Calu3 (cell line): Measurements from ENCODE around the gene KREMEN2. TPM values are rescaled to one million over a fixed set of nuclear protein-coding genes. Genes with fewer than 3 reads are reported as not detected.

Source experiments
- BruUV-seq: library from RNA; stranded (reverse); fragments of 400-500 nt; replicated peaks from 2 replicates; lab custom pipeline; 2021; lab: Mats Ljungman, UMichigan
- CTCF ChIA-PET: fragments of 300-600 bp; sonication (Branson Sonifier 250); formaldehyde crosslinking; loops from one replicate; lab custom pipeline; 2022; ENCODE audit warnings: antibody characterized with exemption; lab: Charles Lee
- DNase-seq: peaks from one replicate; pipeline ENCODE4 v3.0.0; 2022
- H3K27ac Mint-ChIP-seq: one replicate; pipeline ENCODE4 v1.8.0; 2022; ENCODE audit warnings: mixed read lengths; ENCODE audit not compliant: unreplicated experiment
- H3K27me3 Mint-ChIP-seq: one replicate; pipeline ENCODE4 v1.8.0; 2022; ENCODE audit warnings: mixed read lengths; ENCODE audit not compliant: unreplicated experiment
- H3K36me3 Mint-ChIP-seq: one replicate; pipeline ENCODE4 v1.8.0; 2022; ENCODE audit warnings: mild to moderate bottlenecking, moderate library complexity, mixed read lengths; ENCODE audit not compliant: insufficient read depth, unreplicated experiment
- H3K4me1 Mint-ChIP-seq: one replicate; pipeline ENCODE4 v1.8.0; 2022; ENCODE audit warnings: mild to moderate bottlenecking, low read depth, mixed read lengths; ENCODE audit not compliant: unreplicated experiment
- H3K4me3 Mint-ChIP-seq: one replicate; pipeline ENCODE4 v1.8.0; 2022; ENCODE audit warnings: mild to moderate bottlenecking, low read depth, moderate library complexity, mixed read lengths; ENCODE audit not compliant: unreplicated experiment
- H3K9me3 Mint-ChIP-seq: one replicate; pipeline ENCODE4 v1.8.0; 2022; ENCODE audit warnings: low read depth, mixed read lengths; ENCODE audit not compliant: unreplicated experiment
- intact Hi-C: fragments of 100-400 bp; cut with micrococcal nuclease; formaldehyde crosslinking; loops from one replicate; pipeline ENCODE4 v1.10.0; 2022; ENCODE audit not compliant: unreplicated experiment
- total RNA-seq: library from RNA; stranded (reverse); gene quantifications from 2 replicates; pipeline ENCODE4 v1.2.3, GENCODE V29; 2022
- TF ChIP-seq, protein P1 (sequence below): fragments of 200-600 bp; IDR thresholded peaks from one replicate; pipeline ENCODE4 v1.8.0; 2022; ENCODE audit warnings: antibody characterized with exemption; ENCODE audit not compliant: unreplicated experiment

Gene KREMEN2
- total RNA-seq, 1 experiment from 2014 or later: not detected

DNA sequence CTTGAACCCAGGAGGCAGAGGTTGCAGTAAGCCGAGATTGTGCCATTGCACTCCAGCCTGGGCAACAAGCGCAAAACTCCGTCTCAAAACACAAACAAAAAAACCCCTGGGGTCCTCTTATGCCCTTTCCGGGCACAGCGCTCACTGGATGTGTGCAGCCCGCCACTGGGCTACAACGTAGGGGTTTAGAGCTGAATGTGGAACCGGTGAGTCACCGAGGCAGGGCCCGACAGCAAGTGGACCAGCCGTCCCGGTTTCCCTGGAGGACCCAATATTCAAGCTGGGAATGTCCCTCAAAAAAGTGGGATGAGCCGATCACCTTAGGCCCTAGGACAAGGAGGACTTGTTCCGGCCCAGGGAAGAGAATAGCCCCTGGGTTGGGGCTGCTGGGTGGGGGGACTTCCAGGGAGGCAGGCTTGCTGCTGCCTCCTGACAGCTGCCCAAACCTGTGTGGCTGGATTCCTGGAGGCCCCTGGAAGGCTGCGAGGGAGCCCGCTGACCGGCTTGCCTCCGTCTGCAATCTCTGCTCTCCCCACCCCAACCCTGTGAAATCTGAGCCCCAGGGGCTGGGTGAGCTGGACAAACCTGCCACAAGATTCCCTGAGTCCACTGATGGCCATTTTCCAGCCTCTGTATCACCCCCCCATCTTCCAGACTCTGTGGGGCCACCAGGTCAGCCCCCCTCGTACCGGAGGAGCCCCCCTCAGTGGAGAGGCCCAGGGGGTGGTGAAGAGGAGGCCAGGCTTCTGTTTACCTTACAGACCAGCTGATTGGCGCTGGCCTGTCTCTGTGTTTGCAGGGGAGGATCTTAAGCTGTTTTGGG lies 45.7 kb downstream of the KREMEN2 start:
- H3K27ac Mint-ChIP-seq: peak overlapping the region; percentile 89
- peak; percentile 98 for DNase-seq

DNA sequence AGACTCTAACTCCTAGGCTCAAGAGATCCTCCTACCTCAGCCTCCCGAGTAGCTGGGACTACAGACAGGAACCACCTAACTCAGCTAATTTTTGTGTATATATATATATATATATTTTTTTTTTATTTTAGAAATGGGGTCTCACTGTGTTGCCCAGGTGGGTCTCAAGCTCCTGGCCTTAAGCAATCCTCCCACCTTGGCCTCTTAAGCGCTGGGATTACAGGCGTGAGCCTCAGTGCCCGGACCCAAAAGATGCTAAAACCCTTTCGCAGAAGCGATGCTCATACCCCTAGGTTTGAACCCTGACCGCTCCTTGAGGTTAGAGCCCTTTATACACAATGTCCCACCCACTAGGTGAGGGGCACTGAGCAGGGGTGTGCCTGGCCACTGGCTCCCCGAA lies 46.4 kb downstream of the KREMEN2 start:
- Mint-ChIP-seq H3K4me3 (peak overlapping the region; percentile 48), H3K9me3 (no peaks in the 10 kb centered on the region), H3K27ac (no peak overlapping the region), H3K36me3 (peaks cover 80% of the 10 kb centered on the region), H3K4me1 (peaks cover 65% of the 10 kb centered on the region), H3K27me3 (no peaks in the 10 kb centered on the region)
- TF ChIP-seq, protein P1, sequence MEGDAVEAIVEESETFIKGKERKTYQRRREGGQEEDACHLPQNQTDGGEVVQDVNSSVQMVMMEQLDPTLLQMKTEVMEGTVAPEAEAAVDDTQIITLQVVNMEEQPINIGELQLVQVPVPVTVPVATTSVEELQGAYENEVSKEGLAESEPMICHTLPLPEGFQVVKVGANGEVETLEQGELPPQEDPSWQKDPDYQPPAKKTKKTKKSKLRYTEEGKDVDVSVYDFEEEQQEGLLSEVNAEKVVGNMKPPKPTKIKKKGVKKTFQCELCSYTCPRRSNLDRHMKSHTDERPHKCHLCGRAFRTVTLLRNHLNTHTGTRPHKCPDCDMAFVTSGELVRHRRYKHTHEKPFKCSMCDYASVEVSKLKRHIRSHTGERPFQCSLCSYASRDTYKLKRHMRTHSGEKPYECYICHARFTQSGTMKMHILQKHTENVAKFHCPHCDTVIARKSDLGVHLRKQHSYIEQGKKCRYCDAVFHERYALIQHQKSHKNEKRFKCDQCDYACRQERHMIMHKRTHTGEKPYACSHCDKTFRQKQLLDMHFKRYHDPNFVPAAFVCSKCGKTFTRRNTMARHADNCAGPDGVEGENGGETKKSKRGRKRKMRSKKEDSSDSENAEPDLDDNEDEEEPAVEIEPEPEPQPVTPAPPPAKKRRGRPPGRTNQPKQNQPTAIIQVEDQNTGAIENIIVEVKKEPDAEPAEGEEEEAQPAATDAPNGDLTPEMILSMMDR: no peak
- CTCF ChIA-PET: interaction anchor here (1.6 to 7.7 kb wide), 3 partner anchors 11 to 48 kb away, joined by 5 to 126 read pairs (median 13); partner anchors contain the start of genes CLDN6, HCFC1R1, THOC6 and TNFRSF12A
- no peak for DNase-seq
- intact Hi-C loops: no loop called here
- BruUV-seq: no TSS peak

More for the DNA sequence above, 45.7 kb downstream of the KREMEN2 start:
- Mint-ChIP-seq H3K4me3 (peak overlapping the region; percentile 48), H3K27me3 (no peaks in the 10 kb centered on the region), H3K36me3 (peaks cover 88% of the 10 kb centered on the region), H3K4me1 (peaks cover 62% of the 10 kb centered on the region), H3K9me3 (no peaks in the 10 kb centered on the region)
- CTCF ChIA-PET: interaction anchor here (1.6 to 7.7 kb wide), 3 partner anchors 12 to 48 kb away, joined by 5 to 126 read pairs (median 13); partner anchors contain the start of genes CLDN6, HCFC1R1, THOC6 and TNFRSF12A
- TSS peak; percentile 27 for BruUV-seq
- intact Hi-C loops: no loop called here
- TF ChIP-seq, protein P1: no peak

DNA sequence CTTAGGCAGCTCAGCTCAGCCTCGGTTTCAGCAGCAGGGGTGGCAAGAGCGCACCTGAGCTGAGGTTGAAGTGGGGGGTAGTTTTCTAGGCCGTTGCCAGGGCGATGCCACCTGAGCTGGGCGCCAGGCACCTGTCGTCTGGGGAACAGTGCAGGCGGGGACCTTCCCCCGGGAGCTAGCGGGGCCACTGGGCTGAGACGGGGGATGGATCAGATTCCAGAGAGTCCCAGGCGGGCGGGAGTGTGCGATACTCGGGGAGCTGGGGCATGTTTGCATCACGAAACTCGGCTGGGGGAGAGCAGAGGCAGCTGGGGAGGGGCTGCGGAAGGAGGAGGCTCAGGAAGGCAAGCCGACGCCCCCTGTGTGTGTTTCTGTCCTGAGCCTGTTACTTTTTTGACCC lies 48.2 kb downstream of the KREMEN2 start:
- TF ChIP-seq, protein P1: no peak
- Mint-ChIP-seq H3K4me1 (peaks cover 55% of the 10 kb centered on the region), H3K27me3 (no peaks in the 10 kb centered on the region), H3K27ac (peak overlapping the region; percentile 79), H3K9me3 (no peaks in the 10 kb centered on the region), H3K4me3 (peak overlapping the region; percentile 60), H3K36me3 (peaks cover 66% of the 10 kb centered on the region)
- CTCF ChIA-PET: interaction anchor here (0.9 to 1.2 kb wide), 4 partner anchors 8 to 19 kb away, joined by 3 to 9 read pairs (median 4); no protein-coding TSS in a partner anchor
- peak; percentile 49 for DNase-seq
- intact Hi-C loops: no loop called here
- no TSS peak for BruUV-seq

DNA sequence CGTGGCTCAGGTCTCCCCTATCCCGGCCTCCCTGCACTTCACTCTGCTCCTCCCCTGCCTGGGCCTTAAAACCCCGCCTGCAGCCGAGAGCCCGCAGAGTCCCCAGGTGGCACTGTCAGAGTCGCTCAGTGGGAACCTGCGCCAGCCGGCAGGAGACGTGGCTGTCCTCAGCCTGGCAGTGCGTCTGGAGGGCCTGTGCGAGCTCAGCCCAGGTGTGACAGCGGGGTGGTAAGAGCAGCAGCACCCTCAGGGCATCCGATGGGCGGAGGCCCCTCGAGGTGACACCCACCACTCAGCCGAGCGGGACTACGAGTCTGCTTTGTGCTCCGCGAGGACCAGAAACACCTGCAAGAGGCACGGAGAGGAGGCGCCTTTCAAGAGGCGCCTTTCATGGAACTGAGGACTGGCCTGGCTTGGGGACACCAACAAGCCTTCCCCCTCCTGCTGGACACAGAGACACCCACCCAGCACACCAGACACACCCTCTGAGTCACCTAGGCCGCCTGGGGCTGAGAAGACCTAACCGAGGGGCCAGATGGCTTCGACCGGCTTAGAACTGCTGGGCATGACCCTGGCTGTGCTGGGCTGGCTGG lies 48.8 kb downstream of the KREMEN2 start, which contains the start of gene CLDN9:
Gene CLDN9 (plus strand): TSS at position 96 of the 593 bp plus-strand sequence. CDS start 440 bp downstream, at position 536.
- H3K27ac Mint-ChIP-seq: peak within 1 kb of the TSS; percentile 79
- TF ChIP-seq, protein P1: no peak
- BruUV-seq: no TSS peak

More for the DNA sequence above, 48.8 kb downstream of the KREMEN2 start, which contains the start of gene CLDN9:
- H3K27me3 Mint-ChIP-seq: no peaks in the 10 kb centered on the region
- H3K4me3 Mint-ChIP-seq: peak within 1 kb of the TSS; percentile 60
- peaks cover 48% of the 10 kb centered on the region for H3K4me1 Mint-ChIP-seq
- DNase-seq: peak; percentile 73
- intact Hi-C loops: no loop called here
- H3K9me3 Mint-ChIP-seq: no peaks in the 10 kb centered on the region
- H3K36me3 Mint-ChIP-seq: peaks cover 63% of the 10 kb centered on the region
- CTCF ChIA-PET: interaction anchor here (0.9 to 1.2 kb wide), 4 partner anchors 8 to 19 kb away, joined by 3 to 9 read pairs (median 4); no protein-coding TSS in a partner anchor
